ES-I3 (cell line): ENCODE measurements around the gene ADAMTS12.

ENCODE experiments used
- H3K36me3 ChIP-seq: 2 replicates; pipeline ENCODE4 v1.6.1; 2013; ENCODE audit warnings: mild to moderate bottlenecking, low read length, control low read depth, moderate library complexity; ENCODE audit not compliant: insufficient read depth
- H3K4me1 ChIP-seq: 2 replicates; pipeline ENCODE4 v1.6.1; 2013; ENCODE audit warnings: mild to moderate bottlenecking, control low read depth, low read length; ENCODE audit not compliant: insufficient read depth
- H3K9ac ChIP-seq: 2 replicates; pipeline ENCODE4 v1.6.1; 2013; ENCODE audit warnings: low read depth, mild to moderate bottlenecking, low read length, moderate library complexity
- H3K9me3 ChIP-seq: 2 replicates; pipeline ENCODE4 v1.6.1; 2013; ENCODE audit warnings: mild to moderate bottlenecking, low read length, moderate library complexity; ENCODE audit not compliant: control insufficient read depth, insufficient read depth

Gene ADAMTS12

DNA sequence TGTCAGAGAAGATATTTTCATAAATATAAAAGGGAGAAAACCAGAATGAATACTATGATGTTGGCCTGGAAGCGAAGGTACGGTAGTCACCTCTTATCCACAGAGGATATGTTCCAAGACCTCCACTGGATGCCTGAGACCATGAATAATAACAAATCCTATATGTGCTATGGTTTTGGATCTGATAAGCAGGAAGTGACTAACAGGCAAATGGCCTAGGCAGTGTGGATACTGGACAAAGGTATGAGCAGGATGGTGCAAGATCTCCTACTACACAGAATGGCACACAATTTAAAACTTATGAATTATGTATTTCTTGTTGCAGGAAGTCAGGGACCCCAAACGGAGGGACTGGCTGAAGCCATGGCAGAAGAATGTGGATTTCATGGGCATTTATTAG is 48.2 kb downstream of the ADAMTS12 start:
- no peak overlapping the region for H3K9ac ChIP-seq
- no peaks in the 10 kb centered on the region; the same call in 1 of the 2 replicates for H3K9me3 ChIP-seq
- H3K36me3 ChIP-seq = no peaks in the 10 kb centered on the region; the same call in 1 of the 2 replicates
- no peaks in the 10 kb centered on the region for H3K4me1 ChIP-seq

DNA sequence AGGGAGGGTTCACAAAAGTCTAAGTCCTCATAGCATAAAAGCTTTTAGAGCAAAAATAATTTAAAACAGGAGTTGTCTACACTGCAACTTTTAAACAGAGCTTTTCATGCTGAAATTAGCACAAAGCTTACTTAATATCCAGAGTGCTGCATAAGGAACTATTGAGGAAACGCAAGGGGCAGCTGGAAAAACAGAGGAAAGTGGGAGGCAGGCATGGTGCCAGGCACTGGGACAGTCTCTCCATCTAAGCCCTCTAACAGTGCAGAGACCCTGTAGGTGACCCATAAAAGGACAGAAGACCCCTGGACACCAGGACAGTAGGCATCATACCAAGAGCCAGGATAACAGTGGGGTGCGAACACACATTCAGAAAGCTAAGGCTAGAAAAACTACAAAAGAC is 49.3 kb downstream of the ADAMTS12 start:
- Histone ChIP-seq H3K9ac (no peak overlapping the region), H3K4me1 (no peaks in the 10 kb centered on the region), H3K36me3 (no peaks in the 10 kb centered on the region; the same call in 1 of the 2 replicates), H3K9me3 (no peaks in the 10 kb centered on the region; the same call in 1 of the 2 replicates)

- H3K9ac ChIP-seq = no peak overlapping the region
- no peaks in the 10 kb centered on the region; the same call in 1 of the 2 replicates for H3K9me3 ChIP-seq
- H3K36me3 ChIP-seq = no peaks in the 10 kb centered on the region; the same call in 1 of the 2 replicates
- no peaks in the 10 kb centered on the region for H3K4me1 ChIP-seq
Measured at GRCh38 chr5:33841891-33842290, 49.9 kb downstream of the ADAMTS12 start.

- H3K36me3 ChIP-seq = no peaks in the 10 kb centered on the region
Measured at GRCh38 chr5:33840927-33841547, 50.8 kb downstream of the ADAMTS12 start.

GRCh38 chr5:33837301-33837700 is 54.5 kb downstream of the ADAMTS12 start:
- Histone ChIP-seq H3K9me3 (no peaks in the 10 kb centered on the region), H3K36me3 (no peaks in the 10 kb centered on the region), H3K4me1 (peaks cover 15% of the 10 kb centered on the region), H3K9ac (no peak overlapping the region)

More at GRCh38 chr5:33840927-33841547, 50.8 kb downstream of the ADAMTS12 start:
- no peaks in the 10 kb centered on the region for H3K4me1 ChIP-seq
- no peak overlapping the region for H3K9ac ChIP-seq
- no peaks in the 10 kb centered on the region; the same call in 1 of the 2 replicates for H3K9me3 ChIP-seq

GRCh38 chr5:33834334-33834733 is 57.5 kb downstream of the ADAMTS12 start:
- Histone ChIP-seq H3K4me1 (peaks cover 17% of the 10 kb centered on the region), H3K9ac (no peak overlapping the region), H3K9me3 (no peaks in the 10 kb centered on the region), H3K36me3 (no peaks in the 10 kb centered on the region)

- Histone ChIP-seq H3K4me1 (peaks cover 17% of the 10 kb centered on the region), H3K9me3 (no peaks in the 10 kb centered on the region), H3K9ac (no peak overlapping the region), H3K36me3 (no peaks in the 10 kb centered on the region)
Measured at GRCh38 chr5:33833237-33833575, 58.6 kb downstream of the ADAMTS12 start.

- Histone ChIP-seq H3K4me1 (peaks cover 17% of the 10 kb centered on the region), H3K9ac (no peak overlapping the region)
Measured at GRCh38 chr5:33832404-33833236, 59.2 kb downstream of the ADAMTS12 start.

GRCh38 chr5:33831041-33831440 is 60.7 kb downstream of the ADAMTS12 start:
- Histone ChIP-seq H3K9me3 (no peaks in the 10 kb centered on the region), H3K36me3 (no peaks in the 10 kb centered on the region), H3K4me1 (peaks cover 17% of the 10 kb centered on the region), H3K9ac (no peak overlapping the region)

More at GRCh38 chr5:33832404-33833236, 59.2 kb downstream of the ADAMTS12 start:
- no peaks in the 10 kb centered on the region for H3K36me3 ChIP-seq
- H3K9me3 ChIP-seq = no peaks in the 10 kb centered on the region

DNA sequence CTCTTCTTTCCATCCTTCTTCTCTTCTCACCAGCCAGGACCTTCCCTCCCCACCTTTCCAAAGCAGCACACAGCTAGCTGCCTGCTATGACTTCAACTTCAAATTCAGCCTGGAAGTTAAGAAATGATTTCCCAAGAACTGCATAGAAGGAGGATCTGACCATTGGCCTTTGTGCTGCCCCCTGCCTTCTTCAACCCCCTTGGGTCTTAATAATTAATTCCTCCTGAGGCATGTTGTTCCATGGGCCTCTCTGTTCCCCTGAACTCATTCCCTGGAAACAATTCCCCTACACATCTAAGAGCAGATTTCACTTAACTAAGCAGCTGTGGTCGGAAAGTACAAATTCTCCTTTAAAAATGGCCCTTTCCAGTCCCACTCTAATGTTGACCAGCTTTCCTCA is 62.4 kb downstream of the ADAMTS12 start:
- Histone ChIP-seq H3K9ac (no peak overlapping the region), H3K9me3 (no peaks in the 10 kb centered on the region), H3K4me1 (peaks cover 13% of the 10 kb centered on the region), H3K36me3 (no peaks in the 10 kb centered on the region)

GRCh38 chr5:33828626-33829308 is 63.0 kb downstream of the ADAMTS12 start:
- no peaks in the 10 kb centered on the region for H3K36me3 ChIP-seq
- peaks cover 13% of the 10 kb centered on the region for H3K4me1 ChIP-seq
- H3K9ac ChIP-seq = no peak overlapping the region
- H3K9me3 ChIP-seq = no peaks in the 10 kb centered on the region

DNA sequence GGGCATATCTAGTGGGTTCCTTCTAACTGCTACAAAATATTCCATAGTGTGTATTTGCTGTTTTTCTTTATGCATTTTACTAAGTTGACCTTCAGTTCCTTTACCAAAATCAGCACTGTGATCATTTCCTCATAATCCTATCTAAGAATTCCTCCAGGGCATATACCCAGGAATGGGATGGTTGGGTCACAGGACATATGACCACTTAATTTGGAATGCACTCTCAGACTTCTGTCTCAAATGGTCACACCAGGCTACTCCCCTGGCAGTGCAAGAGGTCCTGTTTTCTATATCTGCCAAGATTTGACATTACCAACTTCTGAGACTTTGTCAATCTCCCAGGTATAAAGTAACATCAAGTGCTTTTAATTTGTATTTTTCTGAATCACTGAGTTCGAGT is 63.9 kb downstream of the ADAMTS12 start:
- H3K4me1 ChIP-seq = peaks cover 7% of the 10 kb centered on the region
- no peaks in the 10 kb centered on the region for H3K9me3 ChIP-seq
- no peaks in the 10 kb centered on the region for H3K36me3 ChIP-seq
- no peak overlapping the region for H3K9ac ChIP-seq

- Histone ChIP-seq H3K4me1 (no peaks in the 10 kb centered on the region), H3K9ac (no peak overlapping the region), H3K36me3 (no peaks in the 10 kb centered on the region), H3K9me3 (no peaks in the 10 kb centered on the region)
Measured at GRCh38 chr5:33827018-33827707, 64.6 kb downstream of the ADAMTS12 start.
